RWPE1 (cell line): ENCODE data around the gene GRXCR2.

Source experiments
- CTCF ChIA-PET: fragments of 350-600 bp; sonication (Branson Sonifier 250); formaldehyde crosslinking; extraction: SDS; loops from one replicate; lab custom pipeline; 2021; lab: Yijun Ruan, JAX
- POLR2A ChIA-PET: fragments of 400-600 bp; formaldehyde crosslinking; extraction: SDS; loops from one replicate; lab custom pipeline; 2020; ENCODE audit warnings: antibody characterized with exemption; ENCODE audit not compliant: low non-redundant PET; lab: Yijun Ruan, JAX
- DNase-seq: peaks from one replicate; pipeline ENCODE4 v3.0.0; 2012; ENCODE audit warnings: low spot score
- H3K27ac ChIP-seq: fragments of 450-650 bp; 2 replicates; pipeline ENCODE4 v1.5.1; 2017
- TF ChIP-seq, protein P1 (sequence below): fragments of 450-650 bp; conservative IDR thresholded peaks from 2 replicates; pipeline ENCODE4 v1.5.1; 2017; ENCODE audit warnings: low read depth, mild to moderate bottlenecking

The GRXCR2 gene

DNA sequence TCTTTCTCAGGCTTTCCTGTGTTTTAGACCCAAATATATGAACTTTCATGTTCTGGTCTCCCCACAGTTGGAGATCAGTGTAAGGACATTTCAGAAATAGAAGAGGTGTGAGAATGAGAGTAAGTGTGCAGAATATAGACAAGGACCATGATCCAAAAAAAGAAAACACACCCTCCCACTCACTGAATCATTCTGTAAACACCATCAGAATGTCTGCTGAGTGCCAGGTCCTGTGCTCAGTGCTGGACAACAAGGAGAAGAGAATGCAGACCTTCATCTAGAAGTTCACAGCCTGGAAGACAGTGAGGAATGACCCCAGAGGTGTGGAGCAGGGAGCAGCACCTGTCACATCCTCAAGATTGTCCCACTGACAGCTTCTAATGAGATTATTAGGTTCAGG is 44.5 kb upstream of the GRXCR2 start:
- no peak for DNase-seq
- TF ChIP-seq, protein P1, sequence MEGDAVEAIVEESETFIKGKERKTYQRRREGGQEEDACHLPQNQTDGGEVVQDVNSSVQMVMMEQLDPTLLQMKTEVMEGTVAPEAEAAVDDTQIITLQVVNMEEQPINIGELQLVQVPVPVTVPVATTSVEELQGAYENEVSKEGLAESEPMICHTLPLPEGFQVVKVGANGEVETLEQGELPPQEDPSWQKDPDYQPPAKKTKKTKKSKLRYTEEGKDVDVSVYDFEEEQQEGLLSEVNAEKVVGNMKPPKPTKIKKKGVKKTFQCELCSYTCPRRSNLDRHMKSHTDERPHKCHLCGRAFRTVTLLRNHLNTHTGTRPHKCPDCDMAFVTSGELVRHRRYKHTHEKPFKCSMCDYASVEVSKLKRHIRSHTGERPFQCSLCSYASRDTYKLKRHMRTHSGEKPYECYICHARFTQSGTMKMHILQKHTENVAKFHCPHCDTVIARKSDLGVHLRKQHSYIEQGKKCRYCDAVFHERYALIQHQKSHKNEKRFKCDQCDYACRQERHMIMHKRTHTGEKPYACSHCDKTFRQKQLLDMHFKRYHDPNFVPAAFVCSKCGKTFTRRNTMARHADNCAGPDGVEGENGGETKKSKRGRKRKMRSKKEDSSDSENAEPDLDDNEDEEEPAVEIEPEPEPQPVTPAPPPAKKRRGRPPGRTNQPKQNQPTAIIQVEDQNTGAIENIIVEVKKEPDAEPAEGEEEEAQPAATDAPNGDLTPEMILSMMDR = no peak

DNA sequence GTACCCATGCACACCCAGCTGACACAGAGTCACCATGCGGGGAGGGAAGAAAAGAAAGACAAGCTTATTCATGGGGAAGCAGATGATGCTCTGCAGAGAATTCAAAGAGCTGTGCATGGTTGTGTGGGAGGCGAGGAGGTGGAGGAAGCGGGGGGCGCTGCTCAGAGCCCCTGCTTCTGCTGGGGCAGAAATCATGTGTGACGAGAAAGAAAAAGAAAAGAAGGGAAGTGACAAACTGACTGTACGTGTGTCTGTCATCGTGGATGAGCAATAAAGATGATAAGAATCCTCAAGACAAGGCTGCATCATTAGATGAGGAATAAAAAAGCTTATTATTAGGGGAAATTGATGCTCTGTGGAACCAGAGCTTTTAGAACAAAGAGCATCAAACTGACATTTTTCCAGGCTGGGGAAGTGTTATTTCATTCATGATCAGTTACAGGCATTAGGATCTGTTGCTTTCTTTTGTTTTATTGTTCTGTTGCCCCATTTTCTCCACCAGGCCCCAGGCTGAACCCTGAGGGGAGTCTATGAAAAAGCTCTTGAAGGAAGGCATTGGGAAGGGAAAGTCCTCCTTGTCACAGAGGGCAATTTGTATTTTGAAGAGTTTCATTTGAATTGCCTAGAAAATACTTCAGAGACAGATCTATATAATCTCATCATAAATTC is 43.3 kb upstream of the GRXCR2 start:
- DNase-seq = no peak
- POLR2A ChIA-PET = interaction anchor here (0.7 kb wide), 1 partner anchor 9 kb away, joined by 8 read pairs; no protein-coding TSS in a partner anchor
- TF ChIP-seq, protein P1 = no peak
- no peak overlapping the region for H3K27ac ChIP-seq
- CTCF ChIA-PET = interaction anchor here (0.6 to 1.6 kb wide), 4 partner anchors 13 to 137 kb away, joined by 3 to 6 read pairs (median 3); no protein-coding TSS in a partner anchor

More for the DNA sequence above, 44.5 kb upstream of the GRXCR2 start:
- ChIA-PET CTCF (no interaction called here), POLR2A (no interaction called here)
- H3K27ac ChIP-seq = no peak overlapping the region

DNA sequence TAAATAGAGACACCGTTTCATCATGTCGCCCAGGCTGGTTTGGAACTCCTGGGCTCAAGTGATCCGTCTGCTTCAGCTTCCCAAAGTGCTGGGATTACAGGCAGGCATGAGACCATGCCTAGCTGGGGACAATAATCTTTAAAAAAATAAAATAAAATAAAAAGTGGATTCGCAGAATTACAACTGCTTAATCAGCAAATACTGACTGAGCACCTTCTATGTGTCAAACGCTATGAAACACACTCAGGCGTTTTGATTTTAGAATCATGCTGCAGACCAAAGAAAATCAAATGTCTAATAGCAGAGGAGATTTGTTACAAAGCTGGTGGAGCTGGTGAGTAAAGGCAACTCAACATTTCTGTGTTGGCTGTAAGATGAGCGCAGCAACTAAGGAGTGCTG is 40.9 kb upstream of the GRXCR2 start:
- TF ChIP-seq, protein P1 = no peak
- ChIA-PET POLR2A (no interaction called here), CTCF (interaction anchor here (0.6 kb wide), 1 partner anchor 1521 kb away, joined by 3 read pairs; no protein-coding TSS in a partner anchor)
- H3K27ac ChIP-seq = no peak overlapping the region
- no peak for DNase-seq

GRCh38 chr5:145912594-145912993 is 39.8 kb upstream of the GRXCR2 start:
- ChIA-PET POLR2A (no interaction called here), CTCF (interaction anchor here (0.6 kb wide), 1 partner anchor 14 kb away, joined by 5 read pairs; no protein-coding TSS in a partner anchor)
- TF ChIP-seq, protein P1 = no peak

GRCh38 chr5:145912019-145912418 is 39.2 kb upstream of the GRXCR2 start:
- TF ChIP-seq, protein P1 = no peak
- DNase-seq = no peak
- POLR2A ChIA-PET = no interaction called here
- CTCF ChIA-PET = interaction anchor here (0.6 kb wide), 2 partner anchors 14 to 723 kb away, joined by 5 to 6 read pairs; no protein-coding TSS in a partner anchor
- H3K27ac ChIP-seq = no peak overlapping the region

More at GRCh38 chr5:145912594-145912993, 39.8 kb upstream of the GRXCR2 start:
- H3K27ac ChIP-seq = no peak overlapping the region
- no peak for DNase-seq

GRCh38 chr5:145911164-145911563 is 38.4 kb upstream of the GRXCR2 start:
- DNase-seq = no peak
- TF ChIP-seq, protein P1 = no peak
- ChIA-PET POLR2A (no interaction called here), CTCF (no interaction called here)
- H3K27ac ChIP-seq = no peak overlapping the region
